Measurements from ENCODE around the gene CFAP45. TPM values are rescaled to one million over a fixed set of nuclear protein-coding genes. Genes with fewer than 3 reads are reported as not detected.

Gene CFAP45
- total and polyA plus RNA-seq, 8 donors, result 0.30 to 1.0 (median 0.52) TPM; not detected in 4

- Histone ChIP-seq H3K9me3 (no peaks in the 10 kb centered on the region), H3K36me3 (peaks cover 29 to 53% (median 39%) of the 10 kb centered on the region in 4 donors), H3K4me3 (no peak overlapping the region), H3K27ac (peak overlapping the region; percentile 49 to 99 (median 77)), H3K4me1 (peaks cover 71 to 96% (median 86%) of the 10 kb centered on the region in 4 donors), H3K27me3 (no peaks in the 10 kb centered on the region)
- intact Hi-C loops (cut with DNase I; ENCODE audit: low total_unique reads), result no loop called here
- no peak for TF ChIP-seq CTCF (IDR thresholded peaks at IDR 0.05)
- TF ChIP-seq EP300 (IDR thresholded peaks at IDR 0.05), result no peak
- TF ChIP-seq POLR2A (IDR thresholded peaks at IDR 0.05), result no peak
- WGBS, 5 donors, result 76 to 82% (median 80%) methylated on average over 13 of the region's 13 CpGs
- DNase-seq, result no peak
These were observed 18.6 kb upstream of the CFAP45 start for GRCh38 chr1:159918352-159919200.

GRCh38 chr1:159917533-159918351 lies 17.8 kb upstream of the CFAP45 start:
- peak overlapping the region in 1 of 4 donors; percentile 1 for H3K4me3 ChIP-seq
- TF ChIP-seq POLR2AphosphoS5 (IDR thresholded peaks at IDR 0.05), result peak in 2 of 3 donors; percentile 8 to 17
- TF ChIP-seq CTCF (IDR thresholded peaks at IDR 0.05), result no peak
- H3K4me1 ChIP-seq, result peaks cover 68 to 100% (median 86%) of the 10 kb centered on the region in 4 donors
- peak overlapping the region; percentile 49 to 99 (median 77) for H3K27ac ChIP-seq
- H3K27me3 ChIP-seq, result no peaks in the 10 kb centered on the region
- peak in 1 of 2 donors; percentile 77 for DNase-seq
- peaks cover 29 to 53% (median 39%) of the 10 kb centered on the region in 4 donors for H3K36me3 ChIP-seq
- intact Hi-C loops (cut with DNase I; ENCODE audit: low total_unique reads), result no loop called here
- no peaks in the 10 kb centered on the region for H3K9me3 ChIP-seq
- 33 to 68% (median 49%) methylated on average over 5 of the region's 5 CpGs for WGBS, 5 donors

DNA sequence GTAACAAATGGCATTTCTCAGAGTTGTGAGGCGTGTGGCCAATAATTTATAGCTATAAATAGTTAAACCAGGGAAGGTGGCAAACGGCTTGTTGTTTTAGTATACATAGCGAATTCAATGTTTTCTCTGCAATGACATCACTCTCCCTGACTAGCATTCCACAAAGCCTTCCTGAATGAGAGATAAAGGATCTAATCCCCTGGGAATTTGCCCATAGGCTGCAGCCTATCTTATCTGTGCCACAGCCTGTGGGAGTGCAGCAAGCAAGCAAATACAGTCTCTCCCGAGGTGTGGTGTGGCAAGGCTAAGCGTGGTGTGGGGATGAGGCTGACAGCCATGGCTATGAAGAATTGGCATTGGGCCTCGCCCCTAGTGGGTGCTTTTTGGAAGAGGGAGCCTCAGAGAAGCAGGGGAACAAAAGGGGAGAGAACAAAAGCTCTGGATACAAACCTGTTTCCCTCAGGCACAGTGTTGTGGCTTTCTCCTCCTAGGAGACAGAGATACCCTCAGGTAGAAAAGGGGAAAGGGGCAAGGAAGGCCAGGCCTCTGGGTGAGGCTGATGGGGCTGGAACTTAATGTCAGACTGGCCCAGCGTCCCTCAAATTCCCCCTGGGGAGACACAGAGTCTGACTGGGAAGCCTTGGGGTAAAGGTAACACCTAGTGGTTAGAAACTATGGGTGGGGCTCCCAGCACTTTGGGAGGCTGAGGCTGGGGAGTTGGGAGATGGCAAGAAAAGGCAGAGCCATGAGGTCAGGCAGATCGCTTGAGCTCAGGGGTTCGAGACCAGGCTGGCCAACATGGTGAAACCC lies 16.5 kb upstream of the CFAP45 start:
- H3K9me3 ChIP-seq, result no peaks in the 10 kb centered on the region
- peaks cover 68 to 100% (median 85%) of the 10 kb centered on the region in 4 donors for H3K4me1 ChIP-seq
- WGBS, 5 donors, result 33 to 38% (median 36%) methylated on average over 9 of the region's 9 CpGs
- TF ChIP-seq EP300 (IDR thresholded peaks at IDR 0.05), result no peak
- peak in 2 of 3 donors; percentile 87 to 88 for TF ChIP-seq POLR2AphosphoS5 (IDR thresholded peaks at IDR 0.05)
- H3K4me3 ChIP-seq, result no peak overlapping the region
- H3K36me3 ChIP-seq, result peaks cover 29 to 53% (median 39%) of the 10 kb centered on the region in 4 donors
- intact Hi-C loops (cut with DNase I; ENCODE audit: low total_unique reads), result no loop called here
- H3K27me3 ChIP-seq, result no peaks in the 10 kb centered on the region
- peak; percentile 60 to 78 for DNase-seq
- H3K27ac ChIP-seq, result peak overlapping the region; percentile 67 to 99 (median 77)

DNA sequence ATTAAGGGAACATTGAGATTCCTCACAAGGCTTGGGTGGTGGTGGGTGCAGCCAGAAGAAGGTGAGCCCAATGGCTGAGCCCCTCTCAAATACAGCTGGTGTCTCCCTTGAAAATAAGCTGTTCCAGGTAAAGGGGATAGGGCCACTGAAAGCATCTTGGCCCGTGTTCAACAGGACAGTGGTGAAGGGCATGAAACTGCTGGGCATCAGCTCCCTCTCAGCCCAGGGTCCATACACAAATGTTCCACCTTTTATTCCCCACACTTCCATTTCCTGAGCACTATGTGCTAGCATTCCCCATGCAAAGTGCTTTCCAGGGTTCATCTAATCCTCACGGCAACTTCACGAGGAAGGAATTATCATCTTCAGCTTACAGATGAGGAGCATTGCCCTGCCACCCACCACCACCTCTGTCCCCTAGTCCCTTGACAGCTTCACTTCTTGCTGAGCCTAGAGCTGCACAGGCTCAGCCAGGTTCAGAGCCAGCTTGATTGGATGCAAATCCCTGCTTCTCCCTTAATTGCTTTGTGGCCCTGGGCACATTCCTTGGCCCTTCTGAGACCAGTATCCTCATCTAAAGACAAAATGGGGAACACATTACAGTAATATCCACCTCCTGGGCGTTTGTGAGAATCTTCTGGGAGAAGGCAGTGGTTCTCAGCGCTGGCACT lies 15.7 kb upstream of the CFAP45 start:
- peak overlapping the region; percentile 52 to 99 (median 77) for H3K27ac ChIP-seq
- WGBS, 5 donors, result 26 to 48% (median 32%) methylated on average over 5 of the region's 5 CpGs
- H3K27me3 ChIP-seq, result no peaks in the 10 kb centered on the region
- TF ChIP-seq POLR2A (IDR thresholded peaks at IDR 0.05), result no peak
- TF ChIP-seq CTCF (IDR thresholded peaks at IDR 0.05), result no peak
- no peak for TF ChIP-seq POLR2AphosphoS5 (IDR thresholded peaks at IDR 0.05)
- no peak for TF ChIP-seq EP300 (IDR thresholded peaks at IDR 0.05)
- intact Hi-C loops (cut with DNase I; ENCODE audit: low total_unique reads), result no loop called here
- H3K36me3 ChIP-seq, result peaks cover 29 to 49% (median 38%) of the 10 kb centered on the region in 4 donors
- no peak overlapping the region for H3K4me3 ChIP-seq
- DNase-seq, result no peak
- H3K9me3 ChIP-seq, result no peaks in the 10 kb centered on the region
- H3K4me1 ChIP-seq, result peaks cover 73 to 100% (median 86%) of the 10 kb centered on the region in 4 donors
